ENCODE results near the gene NUP98.

The NUP98 gene

DNA sequence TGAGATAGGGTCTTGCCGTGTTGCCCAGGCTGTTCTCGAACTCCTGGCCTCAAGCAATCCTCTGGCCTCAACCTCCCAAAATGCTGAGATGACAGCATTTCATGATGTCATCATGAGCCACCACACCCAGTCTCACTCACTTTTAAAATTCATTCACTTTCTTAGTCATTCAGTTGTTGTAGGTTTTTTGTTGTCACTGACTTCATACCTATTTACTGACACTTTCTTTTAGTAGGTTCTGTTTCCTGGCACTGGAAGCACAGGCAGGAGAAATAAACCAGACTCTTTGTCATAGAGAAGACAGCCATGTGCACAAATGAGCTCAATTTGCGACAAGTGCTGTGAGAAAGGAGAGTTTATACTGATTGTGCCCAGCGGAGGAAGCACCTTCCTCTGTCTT is 166.0 kb downstream of the NUP98 start:
- H3K36me3 ChIP-seq, result no peaks in the 10 kb centered on the region
- H3K9me3 ChIP-seq, result no peaks in the 10 kb centered on the region
- H3K27me3 ChIP-seq, result no peaks in the 10 kb centered on the region
- no peak overlapping the region for H3K4me3 ChIP-seq
- intact Hi-C loops (cut with DNase I; ENCODE audit: low total_unique reads), result no loop called here
- H3K27ac ChIP-seq, result no peak overlapping the region
- no peak for DNase-seq
- no peaks in the 10 kb centered on the region for H3K4me1 ChIP-seq
- TF ChIP-seq, protein P1, sequence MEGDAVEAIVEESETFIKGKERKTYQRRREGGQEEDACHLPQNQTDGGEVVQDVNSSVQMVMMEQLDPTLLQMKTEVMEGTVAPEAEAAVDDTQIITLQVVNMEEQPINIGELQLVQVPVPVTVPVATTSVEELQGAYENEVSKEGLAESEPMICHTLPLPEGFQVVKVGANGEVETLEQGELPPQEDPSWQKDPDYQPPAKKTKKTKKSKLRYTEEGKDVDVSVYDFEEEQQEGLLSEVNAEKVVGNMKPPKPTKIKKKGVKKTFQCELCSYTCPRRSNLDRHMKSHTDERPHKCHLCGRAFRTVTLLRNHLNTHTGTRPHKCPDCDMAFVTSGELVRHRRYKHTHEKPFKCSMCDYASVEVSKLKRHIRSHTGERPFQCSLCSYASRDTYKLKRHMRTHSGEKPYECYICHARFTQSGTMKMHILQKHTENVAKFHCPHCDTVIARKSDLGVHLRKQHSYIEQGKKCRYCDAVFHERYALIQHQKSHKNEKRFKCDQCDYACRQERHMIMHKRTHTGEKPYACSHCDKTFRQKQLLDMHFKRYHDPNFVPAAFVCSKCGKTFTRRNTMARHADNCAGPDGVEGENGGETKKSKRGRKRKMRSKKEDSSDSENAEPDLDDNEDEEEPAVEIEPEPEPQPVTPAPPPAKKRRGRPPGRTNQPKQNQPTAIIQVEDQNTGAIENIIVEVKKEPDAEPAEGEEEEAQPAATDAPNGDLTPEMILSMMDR (IDR thresholded peaks at IDR 0.05), result no peak

GRCh38 chr11:3627291-3627690 is 170.1 kb downstream of the NUP98 start:
- Histone ChIP-seq H3K4me1 (no peaks in the 10 kb centered on the region), H3K27me3 (no peaks in the 10 kb centered on the region), H3K4me3 (no peak overlapping the region), H3K27ac (no peak overlapping the region), H3K36me3 (no peaks in the 10 kb centered on the region), H3K9me3 (no peaks in the 10 kb centered on the region)
- DNase-seq, result peak in 1 of 2 donors; percentile 4
- intact Hi-C loops (cut with DNase I; ENCODE audit: low total_unique reads), result no loop called here
- TF ChIP-seq, protein P1 (IDR thresholded peaks at IDR 0.05), result no peak

- peak; percentile 73 to 81 for DNase-seq
- TF ChIP-seq, protein P1 (IDR thresholded peaks at IDR 0.05), result no peak
- Histone ChIP-seq H3K27ac (no peak overlapping the region), H3K4me1 (no peaks in the 10 kb centered on the region), H3K36me3 (no peaks in the 10 kb centered on the region), H3K27me3 (no peaks in the 10 kb centered on the region), H3K4me3 (no peak overlapping the region), H3K9me3 (no peaks in the 10 kb centered on the region)
- intact Hi-C loops (cut with DNase I; ENCODE audit: low total_unique reads), result no loop called here
These were observed 170.9 kb downstream of the NUP98 start for GRCh38 chr11:3626250-3626960.
